ENCODE data around the gene ING3. TPM values are rescaled to one million over a fixed set of nuclear protein-coding genes. Genes with fewer than 3 reads are reported as not detected.

Gene ING3
- total RNA-seq, 1 donor from 2014 or later, result 20.4 TPM

GRCh38 chr7:121026577-121027111 lies 76.1 kb downstream of the ING3 start:
- DNase-seq (ENCODE audit: low read depth), result no peak

Other genes with a start within 250 kb of the ING3 start
- 29.7 and 60.5 TPM in 2 replicates for gene TSPAN12, start 92.6 kb upstream of the ING3 start, total RNA-seq
- 0.52 and 1.1 TPM in 2 replicates for gene CPED1, start 37.9 kb downstream of the ING3 start, total RNA-seq